ENCODE measurements around the gene TMEM209.

- no peak for TF ChIP-seq CTCF (IDR thresholded peaks at IDR 0.05)
- no peak for TF ChIP-seq POLR2A (IDR thresholded peaks at IDR 0.05)
- no peak for TF ChIP-seq EP300 (IDR thresholded peaks at IDR 0.05)
Observed at GRCh38 chr7:130181263-130181605, 24.0 kb downstream of the TMEM209 start.
